Stimulated activated CD4-positive, alpha-beta T cell treated with anti-CD3 and anti-CD28 coated beads, Interleukin-12 subunit alpha, Interleukin-12 subunit beta, amount 100 ng/mL, for 24 hours (primary cell): Measurements from ENCODE around the gene TUBA1C.
"Not testable (repeated sequence)": the region's sequence is repeated elsewhere in the genome, so short reads cannot be mapped to it uniquely, and the experiment has no call there.

ENCODE experiments used
- DNase-seq, 2 experiments: peaks; one replicate each; pipeline ENCODE4 v3.0.0-alpha.2; 2020; ENCODE audit warnings: low read depth in 2 of 2

Gene TUBA1C

GRCh38 chr12:49255857-49256637 lies 8.8 kb upstream of the TUBA1C start:
- no peak for DNase-seq

GRCh38 chr12:49257508-49258184 lies 7.2 kb upstream of the TUBA1C start:
- not testable (repeated sequence) for DNase-seq

- no peak for DNase-seq
Measured at GRCh38 chr12:49259452-49259851, 5.4 kb upstream of the TUBA1C start.

- DNase-seq = no peak
Measured at GRCh38 chr12:49260166-49260565, 4.7 kb upstream of the TUBA1C start.

GRCh38 chr12:49260571-49261363 lies 4.1 kb upstream of the TUBA1C start:
- DNase-seq = no peak

- no peak for DNase-seq
Measured at GRCh38 chr12:49261721-49262120, 3.2 kb upstream of the TUBA1C start.

GRCh38 chr12:49263400-49263763 lies 1.5 kb upstream of the TUBA1C start:
- no peak for DNase-seq

GRCh38 chr12:49264466-49264872 lies 413 bp upstream of the TUBA1C start:
- DNase-seq = peak; percentile 4 to 44

- DNase-seq = not testable (repeated sequence)
Measured at GRCh38 chr12:49269191-49269590, 4.3 kb downstream of the TUBA1C start.

GRCh38 chr12:49272790-49273725 lies 8.2 kb downstream of the TUBA1C start:
- no peak for DNase-seq

GRCh38 chr12:49273726-49274395 lies 9.0 kb downstream of the TUBA1C start:
- no peak for DNase-seq

GRCh38 chr12:49274396-49275069 lies 9.7 kb downstream of the TUBA1C start:
- no peak for DNase-seq

GRCh38 chr12:49276304-49277290 lies 11.7 kb downstream of the TUBA1C start:
- no peak for DNase-seq

GRCh38 chr12:49277466-49277865 lies 12.6 kb downstream of the TUBA1C start:
- no peak for DNase-seq

- DNase-seq = no peak
Measured at GRCh38 chr12:49279706-49280159, 14.9 kb downstream of the TUBA1C start.

GRCh38 chr12:49280545-49280944 lies 15.7 kb downstream of the TUBA1C start:
- DNase-seq = not testable (repeated sequence)

- no peak for DNase-seq
Measured at GRCh38 chr12:49282302-49282701, 17.4 kb downstream of the TUBA1C start.

- DNase-seq = not testable (repeated sequence)
Measured at GRCh38 chr12:49282740-49283375, 18.0 kb downstream of the TUBA1C start.
